Fibroblast of lung (primary cell): Measurements from ENCODE around the gene PGM2L1.
A peak's percentile ranks its signal among the peaks of the same experiment; 100 is the strongest.

Experiments
- EZH2 ChIP-seq: IDR thresholded peaks from 2 replicates; pipeline ENCODE4 v1.5.1; 2012; ENCODE audit warnings: low read length, control low read depth, mild to moderate bottlenecking; ENCODE audit errors: missing control alignments
- TF ChIP-seq, protein P1 (sequence below), 2 donors: IDR thresholded peaks in 1 of 2; conservative IDR thresholded peaks in 1 of 2; 1 replicate in 1 of 2; 2 replicates in 1 of 2; pipeline ENCODE4 v1.5.1; 2011 to 2012; ENCODE audit warnings: low read length in 2 of 2, control low read depth in 1 of 2, inconsistent platforms in 1 of 2, low read depth in 1 of 2, mild to moderate bottlenecking in 1 of 2

DNA sequence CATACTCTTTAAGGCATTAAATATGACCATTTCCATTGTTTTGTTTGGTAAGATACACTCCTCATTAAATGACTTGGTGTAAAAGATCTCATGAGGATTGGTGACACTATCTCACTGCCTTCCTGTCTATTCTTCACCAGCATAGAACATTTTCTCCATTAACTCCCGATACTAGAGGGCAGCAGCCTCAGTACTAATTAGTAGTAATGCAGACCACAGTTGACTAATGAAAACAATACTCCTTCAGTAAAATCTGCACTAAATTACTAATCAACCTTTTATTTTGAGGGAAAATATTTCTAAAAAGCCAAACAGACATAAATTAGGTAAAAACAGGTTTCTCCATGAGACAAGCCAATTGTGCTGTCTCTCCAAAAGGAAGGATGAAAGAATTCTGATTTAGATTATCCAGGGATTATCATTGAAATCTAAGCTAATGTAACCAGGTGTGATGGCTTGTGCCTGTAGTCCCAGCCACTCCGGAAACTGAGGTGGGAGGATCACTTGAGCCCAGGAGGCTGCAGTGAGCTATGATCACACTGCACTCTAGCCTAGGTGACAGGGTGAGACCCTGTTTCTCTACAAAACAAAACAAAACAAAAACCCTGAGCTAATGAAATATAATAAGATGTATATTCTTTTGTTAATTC lies 9.4 kb downstream of the PGM2L1 start:
- TF ChIP-seq, protein P1, sequence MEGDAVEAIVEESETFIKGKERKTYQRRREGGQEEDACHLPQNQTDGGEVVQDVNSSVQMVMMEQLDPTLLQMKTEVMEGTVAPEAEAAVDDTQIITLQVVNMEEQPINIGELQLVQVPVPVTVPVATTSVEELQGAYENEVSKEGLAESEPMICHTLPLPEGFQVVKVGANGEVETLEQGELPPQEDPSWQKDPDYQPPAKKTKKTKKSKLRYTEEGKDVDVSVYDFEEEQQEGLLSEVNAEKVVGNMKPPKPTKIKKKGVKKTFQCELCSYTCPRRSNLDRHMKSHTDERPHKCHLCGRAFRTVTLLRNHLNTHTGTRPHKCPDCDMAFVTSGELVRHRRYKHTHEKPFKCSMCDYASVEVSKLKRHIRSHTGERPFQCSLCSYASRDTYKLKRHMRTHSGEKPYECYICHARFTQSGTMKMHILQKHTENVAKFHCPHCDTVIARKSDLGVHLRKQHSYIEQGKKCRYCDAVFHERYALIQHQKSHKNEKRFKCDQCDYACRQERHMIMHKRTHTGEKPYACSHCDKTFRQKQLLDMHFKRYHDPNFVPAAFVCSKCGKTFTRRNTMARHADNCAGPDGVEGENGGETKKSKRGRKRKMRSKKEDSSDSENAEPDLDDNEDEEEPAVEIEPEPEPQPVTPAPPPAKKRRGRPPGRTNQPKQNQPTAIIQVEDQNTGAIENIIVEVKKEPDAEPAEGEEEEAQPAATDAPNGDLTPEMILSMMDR (conservative IDR thresholded peaks at IDR 0.05 in 1 of 2, IDR thresholded peaks at IDR 0.05 in 1 of 2; ENCODE audit: low read depth in 1 of 2, low read length in 2 of 2): peak; percentile 66 to 79
- no peak for TF ChIP-seq EZH2
